Measurements from ENCODE around the gene CHPT1.
A peak's percentile ranks its signal among the peaks of the same experiment; 100 is the strongest.
"Not testable (repeated sequence)": the region's sequence is repeated elsewhere in the genome, so short reads cannot be mapped to it uniquely, and the experiment has no call there.

The CHPT1 gene

DNA sequence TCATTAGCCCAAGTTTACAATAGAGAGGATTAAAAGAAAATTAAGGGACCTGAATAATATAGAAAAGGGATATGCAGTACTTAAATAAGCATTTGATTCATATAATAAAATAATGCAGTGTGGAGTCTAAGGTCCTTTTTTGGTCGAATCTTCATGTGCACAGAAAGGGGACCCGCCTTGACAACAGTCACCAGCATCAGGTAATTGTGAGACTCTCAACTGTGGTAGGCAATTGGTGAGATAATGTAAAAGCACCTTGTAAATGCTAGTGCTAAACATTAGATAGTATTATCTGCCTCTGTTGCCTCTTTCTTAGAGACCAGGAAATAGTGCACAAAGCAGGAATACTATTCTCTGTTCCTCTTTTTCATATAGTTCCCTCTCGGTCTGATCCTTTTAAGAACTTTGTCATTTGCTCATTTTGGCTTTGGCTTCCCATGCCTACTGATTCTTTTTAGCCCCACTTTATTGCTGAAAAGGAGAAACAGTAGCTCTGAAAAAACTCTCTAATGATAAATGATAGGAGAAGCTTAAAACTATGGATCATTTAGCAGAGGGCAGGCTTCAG, 17.5 kb downstream of the CHPT1 start:
- H3K4me1 ChIP-seq: peaks cover 2% of the 10 kb centered on the region
- peaks cover 17% of the 10 kb centered on the region for H3K36me3 ChIP-seq (replicated peaks)
- no peaks in the 10 kb centered on the region for H3K9me3 ChIP-seq
- DNase-seq (ENCODE audit: low spot score in 2 of 2): no peak
- in situ Hi-C loops (cut with MboI; ENCODE audit: low sequenced_read_pairs): no loop called here
- no peak overlapping the region for H3K4me3 ChIP-seq
- H3K27me3 ChIP-seq (ENCODE audit: low read depth): no peaks in the 10 kb centered on the region

DNA sequence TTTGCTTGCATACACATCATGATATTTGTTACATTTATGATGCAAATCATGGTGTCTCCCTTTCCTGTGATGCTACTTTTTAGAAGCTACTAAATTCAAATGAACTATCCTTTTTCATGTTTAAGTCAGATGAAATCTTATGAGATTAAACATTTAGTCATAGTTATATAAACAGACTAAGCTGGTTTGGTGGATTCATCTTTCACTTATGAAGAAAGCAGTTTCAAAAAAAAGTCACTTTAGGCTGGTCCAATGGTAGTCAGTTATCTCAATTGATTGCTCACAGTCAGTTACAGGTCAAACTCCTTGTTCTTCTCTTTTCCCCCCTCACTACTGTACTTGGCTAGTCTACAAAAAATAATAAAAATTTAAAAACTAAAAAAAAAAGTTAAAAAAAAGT, 22.1 kb downstream of the CHPT1 start:
- Histone ChIP-seq H3K4me1 (no peaks in the 10 kb centered on the region), H3K27me3 (ENCODE audit: low read depth) (no peaks in the 10 kb centered on the region), H3K4me3 (no peak overlapping the region), H3K9me3 (no peaks in the 10 kb centered on the region), H3K36me3 (replicated peaks) (peaks cover 30% of the 10 kb centered on the region)
- in situ Hi-C loops (cut with MboI; ENCODE audit: low sequenced_read_pairs): no loop called here
- no peak for DNase-seq (ENCODE audit: low spot score in 2 of 2)

DNA sequence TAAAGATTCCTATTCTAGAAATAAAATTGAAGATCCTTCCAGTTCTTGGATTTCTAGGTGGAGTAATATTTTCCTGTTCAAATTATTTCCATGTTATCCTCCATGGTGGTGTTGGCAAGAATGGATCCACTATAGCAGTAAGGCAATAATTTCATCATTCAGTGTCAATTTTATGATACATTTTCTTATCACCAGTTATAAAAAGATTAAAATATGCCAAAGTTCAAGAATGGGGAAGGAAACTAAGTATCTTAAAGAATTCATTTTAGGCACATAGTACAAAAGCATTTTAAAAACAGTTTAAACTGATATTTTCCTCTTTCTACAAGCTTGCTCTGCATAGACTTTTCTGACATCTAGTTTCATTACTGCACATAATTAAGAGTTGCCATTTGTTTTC, 22.7 kb downstream of the CHPT1 start:
- DNase-seq (ENCODE audit: low spot score in 2 of 2): no peak
- no peak overlapping the region for H3K4me3 ChIP-seq
- peaks cover 30% of the 10 kb centered on the region for H3K36me3 ChIP-seq (replicated peaks)
- no peaks in the 10 kb centered on the region for H3K9me3 ChIP-seq
- no peaks in the 10 kb centered on the region for H3K27me3 ChIP-seq (ENCODE audit: low read depth)
- in situ Hi-C loops (cut with MboI; ENCODE audit: low sequenced_read_pairs): no loop called here
- H3K4me1 ChIP-seq: no peaks in the 10 kb centered on the region

DNA sequence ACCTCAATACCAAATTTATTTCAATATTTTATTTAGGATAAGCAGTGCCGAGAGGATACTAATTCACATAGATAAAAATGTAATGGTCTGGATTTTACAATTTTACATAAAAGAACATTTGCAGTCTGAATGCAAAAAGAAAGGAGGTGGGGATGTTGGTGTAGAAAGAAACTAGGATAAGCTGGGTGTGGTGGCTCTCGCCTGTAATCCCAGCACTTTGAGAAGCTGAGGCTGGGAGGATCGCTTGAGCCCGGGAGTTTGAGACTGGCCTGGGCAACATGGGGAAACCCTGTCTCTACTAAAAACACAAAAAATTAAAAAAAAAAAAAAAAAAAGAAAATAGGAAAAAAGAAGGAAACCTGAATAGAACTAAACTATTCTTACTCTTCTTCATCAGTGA, 25.0 kb downstream of the CHPT1 start:
- no peak overlapping the region for H3K4me3 ChIP-seq
- H3K27me3 ChIP-seq (ENCODE audit: low read depth): no peaks in the 10 kb centered on the region
- in situ Hi-C loops (cut with MboI; ENCODE audit: low sequenced_read_pairs): no loop called here
- no peak for DNase-seq (ENCODE audit: low spot score in 2 of 2)
- H3K36me3 ChIP-seq (replicated peaks): peaks cover 41% of the 10 kb centered on the region
- no peaks in the 10 kb centered on the region for H3K9me3 ChIP-seq
- no peaks in the 10 kb centered on the region for H3K4me1 ChIP-seq

DNA sequence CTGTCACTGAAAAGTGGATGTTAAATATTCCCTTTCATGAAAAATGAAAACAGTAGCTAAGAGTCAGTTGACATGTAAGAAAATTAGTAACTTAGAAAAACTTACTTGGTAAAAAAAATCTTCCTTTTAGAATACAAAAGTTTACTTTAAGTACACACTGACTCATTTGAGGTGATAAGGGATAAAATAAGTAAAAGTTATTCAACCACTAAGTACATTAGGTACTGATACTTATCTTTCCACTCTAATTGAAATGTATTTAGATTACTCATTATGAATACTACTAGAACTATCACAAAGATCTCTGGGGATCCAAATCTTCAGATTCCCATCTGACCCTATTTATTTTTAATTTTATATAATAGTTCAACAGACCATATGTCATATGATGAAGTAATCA, 29.7 kb downstream of the CHPT1 start:
- in situ Hi-C loops (cut with MboI; ENCODE audit: low sequenced_read_pairs): no loop called here
- H3K9me3 ChIP-seq: no peaks in the 10 kb centered on the region
- no peaks in the 10 kb centered on the region for H3K27me3 ChIP-seq (ENCODE audit: low read depth)
- peaks cover 42% of the 10 kb centered on the region for H3K36me3 ChIP-seq (replicated peaks)
- H3K4me3 ChIP-seq: no peak overlapping the region
- H3K4me1 ChIP-seq: no peaks in the 10 kb centered on the region
- no peak for DNase-seq (ENCODE audit: low spot score in 2 of 2)

DNA sequence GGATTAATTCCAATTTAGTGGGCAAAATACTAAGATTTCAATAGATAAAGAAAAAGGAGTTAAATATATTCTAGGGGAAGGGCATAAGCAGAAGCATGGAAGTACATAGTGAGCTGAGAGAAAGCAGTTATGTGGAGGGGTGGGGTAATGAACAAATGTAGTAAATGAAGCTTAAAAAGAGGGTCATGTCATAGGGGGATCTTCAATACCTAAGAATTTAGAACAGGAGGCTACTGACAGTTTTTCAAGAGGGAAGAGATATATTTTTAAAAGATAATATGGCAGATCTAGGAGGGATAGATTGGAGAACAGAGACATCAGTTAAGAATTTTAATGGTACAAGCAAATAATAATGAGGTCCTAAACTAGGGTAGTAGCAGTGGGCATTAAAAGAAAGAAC, 32.4 kb downstream of the CHPT1 start:
- Histone ChIP-seq H3K36me3 (replicated peaks) (peaks cover 37% of the 10 kb centered on the region), H3K27me3 (ENCODE audit: low read depth) (no peaks in the 10 kb centered on the region), H3K4me3 (no peak overlapping the region), H3K4me1 (peaks cover 9% of the 10 kb centered on the region), H3K9me3 (no peaks in the 10 kb centered on the region)
- no peak for DNase-seq (ENCODE audit: low spot score in 2 of 2)
- in situ Hi-C loops (cut with MboI; ENCODE audit: low sequenced_read_pairs): no loop called here

DNA sequence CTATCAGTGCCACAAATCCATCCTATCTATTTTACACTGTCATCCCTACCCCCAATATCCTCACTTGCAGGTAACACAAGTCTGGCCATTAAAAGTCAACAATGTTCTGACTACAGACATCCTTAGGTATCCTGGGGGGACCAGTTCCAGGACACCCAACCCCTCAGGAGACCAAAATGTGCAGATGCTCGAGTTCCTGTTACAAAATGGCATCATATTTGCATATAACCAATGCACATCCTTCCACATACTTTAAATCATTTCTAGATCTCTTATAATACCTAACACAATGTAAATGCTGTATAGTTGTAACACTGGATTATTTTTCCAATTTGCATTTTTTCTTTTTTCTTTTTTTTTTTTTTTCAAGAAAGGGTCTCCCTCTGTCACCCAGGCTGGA, 34.9 kb downstream of the CHPT1 start:
- Histone ChIP-seq H3K4me3 (no peak overlapping the region), H3K27me3 (ENCODE audit: low read depth) (no peaks in the 10 kb centered on the region), H3K36me3 (replicated peaks) (peaks cover 21% of the 10 kb centered on the region), H3K4me1 (peaks cover 9% of the 10 kb centered on the region), H3K9me3 (no peaks in the 10 kb centered on the region)
- in situ Hi-C loops (cut with MboI; ENCODE audit: low sequenced_read_pairs): no loop called here
- no peak for DNase-seq (ENCODE audit: low spot score in 2 of 2)

DNA sequence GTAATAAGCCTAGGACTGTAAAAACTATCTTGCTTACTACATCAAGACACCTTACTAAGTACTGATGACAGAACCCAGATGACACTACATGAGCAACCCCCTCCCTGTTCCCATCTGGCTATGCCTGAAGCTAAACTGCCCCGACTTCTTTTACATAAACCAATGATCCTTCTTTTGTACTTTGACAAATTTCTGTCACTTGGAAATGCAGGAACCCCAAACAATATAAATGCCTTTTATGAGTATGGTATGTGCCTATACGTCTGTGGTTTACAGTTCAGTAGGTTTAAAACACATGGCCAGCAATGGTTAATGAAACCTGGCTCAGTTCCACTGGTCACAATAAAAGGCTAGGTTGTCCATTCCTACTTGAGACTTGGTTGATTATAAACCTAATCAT, 35.7 kb downstream of the CHPT1 start:
- Histone ChIP-seq H3K27me3 (ENCODE audit: low read depth) (no peaks in the 10 kb centered on the region), H3K9me3 (no peaks in the 10 kb centered on the region), H3K4me1 (peaks cover 9% of the 10 kb centered on the region), H3K4me3 (no peak overlapping the region), H3K36me3 (replicated peaks) (peaks cover 21% of the 10 kb centered on the region)
- DNase-seq (ENCODE audit: low spot score in 2 of 2): peak; percentile 69 to 93
- in situ Hi-C loops (cut with MboI; ENCODE audit: low sequenced_read_pairs): no loop called here

DNA sequence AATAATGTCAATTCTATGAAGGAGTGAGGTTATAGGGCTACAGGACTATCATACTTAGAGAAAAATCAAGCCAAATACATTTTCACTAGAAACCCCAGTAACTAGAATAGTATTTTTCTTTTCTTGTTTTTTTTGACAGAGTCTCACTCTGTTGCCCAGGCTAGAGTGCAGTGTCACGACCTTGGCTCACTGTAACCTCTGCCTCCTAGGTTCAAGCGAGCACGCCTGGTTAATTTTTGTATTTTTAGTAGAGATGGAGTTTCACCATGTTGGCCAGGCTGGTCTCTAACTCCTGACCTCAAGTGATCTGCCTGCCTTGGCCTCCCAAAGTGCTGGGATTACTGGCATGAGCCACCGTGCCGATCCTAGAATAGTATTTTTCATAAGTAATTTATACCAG, 37.0 kb downstream of the CHPT1 start:
- H3K9me3 ChIP-seq; in situ Hi-C loops (cut with MboI; ENCODE audit: low sequenced_read_pairs); DNase-seq (ENCODE audit: low spot score in 2 of 2); H3K4me1 ChIP-seq; H3K27me3 ChIP-seq (ENCODE audit: low read depth); H3K4me3 ChIP-seq: not testable (repeated sequence)
- peaks cover 17% of the 10 kb centered on the region for H3K36me3 ChIP-seq (replicated peaks)

DNA sequence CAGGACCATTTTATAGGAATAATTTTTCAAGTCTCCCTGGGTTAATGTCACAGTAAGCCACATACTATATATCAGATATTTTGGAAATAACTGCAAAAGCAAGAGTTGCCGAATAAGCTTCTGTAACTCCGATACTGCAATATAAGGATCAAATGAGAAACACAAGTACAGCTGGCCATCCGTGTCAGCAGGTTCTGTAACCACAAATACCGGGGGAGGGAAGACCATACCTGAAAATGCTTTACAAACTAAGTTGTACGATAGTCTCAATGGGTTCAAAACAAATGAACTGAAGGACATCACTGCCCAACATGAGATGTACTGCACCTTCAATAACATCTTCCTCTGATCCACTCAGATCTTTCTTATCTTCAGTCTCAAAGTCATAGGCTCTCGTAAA, 40.0 kb downstream of the CHPT1 start:
- Histone ChIP-seq H3K36me3 (replicated peaks) (peaks cover 14% of the 10 kb centered on the region), H3K27me3 (ENCODE audit: low read depth) (no peaks in the 10 kb centered on the region), H3K9me3 (no peaks in the 10 kb centered on the region), H3K4me1 (peaks cover 9% of the 10 kb centered on the region), H3K4me3 (no peak overlapping the region)
- DNase-seq (ENCODE audit: low spot score in 2 of 2): no peak
- in situ Hi-C loops (cut with MboI; ENCODE audit: low sequenced_read_pairs): no loop called here

DNA sequence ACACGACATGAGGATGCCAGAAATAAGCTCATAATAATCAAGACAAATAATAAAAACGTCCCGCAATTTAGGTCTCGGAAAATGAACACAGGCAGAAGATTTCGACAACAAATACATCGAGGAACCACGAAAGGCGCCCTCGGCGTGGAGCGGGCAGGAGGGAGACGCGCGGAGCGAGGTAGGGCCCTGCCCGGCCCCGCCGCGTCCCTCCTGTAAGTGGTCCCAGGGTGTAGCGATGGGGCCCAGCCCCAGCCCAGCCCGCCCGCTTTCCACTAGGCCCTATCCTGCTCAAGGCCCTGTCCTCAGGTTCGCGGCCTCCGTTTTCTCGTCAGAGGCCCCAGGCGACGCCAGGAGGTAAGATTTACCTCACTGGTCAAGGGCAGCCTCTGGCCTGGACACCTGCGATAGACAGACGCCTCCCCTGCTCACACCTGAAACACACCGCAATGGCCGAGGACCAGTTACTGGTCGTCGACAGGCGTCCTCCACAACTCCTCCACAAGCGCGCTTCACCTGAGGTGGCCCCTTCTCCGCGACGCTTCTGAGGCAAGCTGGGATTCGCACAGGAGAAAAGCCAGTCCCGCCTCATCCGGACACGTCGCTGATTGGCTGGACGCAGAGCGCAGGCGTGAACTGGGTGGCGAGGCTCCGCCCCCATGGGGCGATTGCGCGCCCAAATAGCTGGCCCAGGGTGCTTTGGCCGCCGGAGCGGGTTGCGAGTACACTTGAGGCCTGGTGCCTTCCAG, 41.7 kb downstream of the CHPT1 start, which contains the start of gene SYCP3:
TSS of gene SYCP3 (minus strand) at position 543 of the 746 bp plus-strand sequence. CDS start 1,527 bp downstream, outside the sequence.
- in situ Hi-C loops (cut with MboI; ENCODE audit: low sequenced_read_pairs): no loop called here
- H3K4me3 ChIP-seq: no peak within 1 kb of the TSS
- no peaks in the 10 kb centered on the region for H3K4me1 ChIP-seq
- no peaks in the 10 kb centered on the region for H3K27me3 ChIP-seq (ENCODE audit: low read depth)
- peaks cover 30% of the 10 kb centered on the region for H3K36me3 ChIP-seq (replicated peaks)
- no peaks in the 10 kb centered on the region for H3K9me3 ChIP-seq
- no peak for DNase-seq (ENCODE audit: low spot score in 2 of 2)

DNA sequence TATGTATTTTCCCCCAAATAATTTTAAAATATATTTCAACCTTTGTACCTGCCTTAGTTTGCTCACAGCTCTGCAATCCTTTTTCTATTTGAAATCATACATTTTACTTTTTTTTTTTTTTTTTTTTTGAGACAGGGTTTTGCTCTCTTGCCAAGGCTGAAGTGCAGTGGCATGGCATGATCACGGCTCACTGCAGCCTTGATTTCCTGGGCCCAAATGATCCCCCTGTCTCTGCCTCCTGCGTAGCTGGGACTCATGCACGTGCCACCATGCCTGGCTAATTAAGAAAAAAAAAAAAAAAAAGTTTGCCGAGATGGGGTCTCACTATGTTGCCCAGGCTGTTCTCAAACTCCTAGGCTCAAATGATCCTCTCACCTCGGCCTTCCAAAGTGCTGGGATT, 43.1 kb downstream of the CHPT1 start:
- Histone ChIP-seq H3K27me3 (ENCODE audit: low read depth) (no peaks in the 10 kb centered on the region), H3K36me3 (replicated peaks) (peaks cover 40% of the 10 kb centered on the region)
- no peak for DNase-seq (ENCODE audit: low spot score in 2 of 2)

DNA sequence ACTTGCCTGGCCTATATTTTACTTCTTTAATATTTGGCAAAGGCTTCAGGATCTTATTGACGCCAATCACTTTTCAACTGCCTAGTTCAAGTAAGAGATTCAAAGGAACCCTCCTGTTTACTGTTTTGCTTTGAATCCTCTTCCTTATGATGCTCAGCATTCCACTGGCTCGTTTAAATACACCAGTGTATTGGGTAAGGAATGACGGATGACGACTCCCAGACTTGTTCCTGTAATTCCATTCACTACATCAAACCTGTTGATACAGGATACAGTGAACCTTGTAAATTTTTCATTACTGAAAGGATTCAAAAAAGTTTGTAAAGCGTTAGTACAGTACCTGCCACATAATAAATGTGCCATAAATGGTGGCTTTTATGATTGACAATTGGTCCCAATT, 43.5 kb downstream of the CHPT1 start:
- no peak overlapping the region for H3K4me3 ChIP-seq
- peaks cover 45% of the 10 kb centered on the region for H3K36me3 ChIP-seq (replicated peaks)
- no peak for DNase-seq (ENCODE audit: low spot score in 2 of 2)
- no peaks in the 10 kb centered on the region for H3K27me3 ChIP-seq (ENCODE audit: low read depth)
- in situ Hi-C loops (cut with MboI; ENCODE audit: low sequenced_read_pairs): no loop called here
- H3K9me3 ChIP-seq: no peaks in the 10 kb centered on the region
- no peaks in the 10 kb centered on the region for H3K4me1 ChIP-seq

More for the DNA sequence above, 43.1 kb downstream of the CHPT1 start:
- in situ Hi-C loops (cut with MboI; ENCODE audit: low sequenced_read_pairs): no loop called here
- no peaks in the 10 kb centered on the region for H3K4me1 ChIP-seq
- H3K9me3 ChIP-seq: no peaks in the 10 kb centered on the region
- no peak overlapping the region for H3K4me3 ChIP-seq

DNA sequence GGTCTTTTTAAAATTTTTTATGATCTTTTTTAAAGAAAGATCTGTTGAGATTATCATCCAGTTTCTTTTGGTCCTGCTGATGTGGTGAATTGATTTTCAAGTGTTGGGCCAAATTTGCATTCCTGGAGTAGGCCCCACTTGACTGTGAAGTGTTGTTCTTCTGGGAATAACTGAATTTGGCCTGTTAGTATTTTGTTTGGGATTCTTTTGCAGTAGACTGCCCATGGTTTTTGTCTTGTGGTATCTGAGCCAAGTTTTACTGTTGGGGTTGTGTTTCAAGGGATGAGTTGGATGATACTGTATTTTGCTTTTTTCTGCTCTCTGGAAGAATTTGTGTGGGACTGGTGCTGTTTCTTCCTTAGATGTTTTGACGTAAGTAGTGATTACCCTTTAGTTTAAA, 45.8 kb downstream of the CHPT1 start:
- H3K4me1 ChIP-seq: no peaks in the 10 kb centered on the region
- no peak overlapping the region for H3K4me3 ChIP-seq
- no peaks in the 10 kb centered on the region for H3K9me3 ChIP-seq
- peaks cover 54% of the 10 kb centered on the region for H3K36me3 ChIP-seq (replicated peaks)
- DNase-seq (ENCODE audit: low spot score in 2 of 2): no peak
- in situ Hi-C loops (cut with MboI; ENCODE audit: low sequenced_read_pairs): no loop called here
- H3K27me3 ChIP-seq (ENCODE audit: low read depth): no peaks in the 10 kb centered on the region

All from HAP-1 (cell line).